Measurements from ENCODE around the gene LYPD6B. TPM values are rescaled to one million over a fixed set of nuclear protein-coding genes. Genes with fewer than 3 reads are reported as not detected.

Gene LYPD6B
- total RNA-seq, 1 experiment from 2014 or later = 6.1 TPM

- RAD21 ChIA-PET (ENCODE audit: low non-redundant PET in 1 of 2, low total read pairs in 2 of 2, uncharacterized antibody in 2 of 2, unreplicated experiment in 2 of 2) = no interaction called here
- Histone ChIP-seq H3K36me3 (ENCODE audit: control insufficient read depth in 1 of 2, insufficient read depth in 2 of 2, low read length in 2 of 2) (no peaks in the 10 kb centered on the region), H3K4me1 (ENCODE audit: control insufficient read depth in 1 of 2, insufficient read depth in 2 of 2, low read length in 2 of 2) (no peaks in the 10 kb centered on the region), H3K9me3 (ENCODE audit: control insufficient read depth in 1 of 2, insufficient read depth in 1 of 2, low read depth in 1 of 2, low read length in 2 of 2) (no peaks in the 10 kb centered on the region), H4K20me1 (ENCODE audit: insufficient read depth) (no peaks in the 10 kb centered on the region), H3K79me2 (ENCODE audit: insufficient read depth, low read length) (no peaks in the 10 kb centered on the region), H3K27me3 (ENCODE audit: insufficient read depth, low read length) (no peaks in the 10 kb centered on the region), H3K9ac (ENCODE audit: low read length) (no peak overlapping the region), H3K9me2 (ENCODE audit: insufficient read depth) (no peaks in the 10 kb centered on the region), H3K4me2 (ENCODE audit: low read length) (no peak overlapping the region), H2AFZ (ENCODE audit: low read depth, low read length, poor library complexity, severe bottlenecking) (no peak overlapping the region), H3K27ac (ENCODE audit: low read depth, low read length) (no peak overlapping the region), H3K4me3 (replicated peaks in 1 of 2; ENCODE audit: low read depth in 1 of 2, low read length in 2 of 2) (no peak overlapping the region)
- intact Hi-C loops (cut with micrococcal nuclease) = no loop called here
- ATAC-seq = no peak
- CTCF ChIA-PET = no interaction called here
- POLR2A ChIA-PET = no interaction called here
- BruUV-seq (replicated peaks) = no TSS peak
- TF ChIP-seq YY1 (IDR thresholded peaks at IDR 0.05; ENCODE audit: extremely low read depth, insufficient replicate concordance, low read depth, low read length) = no peak
- no peak for TF ChIP-seq ZBTB33 (IDR thresholded peaks at IDR 0.05; ENCODE audit: extremely low read depth, insufficient replicate concordance, low read length)
- no peak for TF ChIP-seq SIN3A (IDR thresholded peaks at IDR 0.05; ENCODE audit: low read depth)
- no peak for TF ChIP-seq TCF7L2 (IDR thresholded peaks at IDR 0.05; ENCODE audit: borderline replicate concordance, extremely low read depth, insufficient read depth, insufficient read length)
- no peak for TF ChIP-seq ZNF274 (IDR thresholded peaks at IDR 0.05; ENCODE audit: low read depth, low read length)
- TF ChIP-seq ZFX (IDR thresholded peaks at IDR 0.05) = no peak
- no peak for TF ChIP-seq SRF (IDR thresholded peaks at IDR 0.05; ENCODE audit: low read depth)
- no peak for TF ChIP-seq CBX3 (IDR thresholded peaks at IDR 0.05; ENCODE audit: low read depth)
- no peak for DNase-seq (ENCODE audit: low read depth, low spot score)
Measured at GRCh38 chr2:149047118-149047517, 8.6 kb downstream of the LYPD6B start.

GRCh38 chr2:149049142-149049541 is 10.6 kb downstream of the LYPD6B start:
- Histone ChIP-seq H3K36me3 (ENCODE audit: control insufficient read depth in 1 of 2, insufficient read depth in 2 of 2, low read length in 2 of 2) (no peaks in the 10 kb centered on the region), H3K4me2 (ENCODE audit: low read length) (no peak overlapping the region), H3K79me2 (ENCODE audit: insufficient read depth, low read length) (no peaks in the 10 kb centered on the region), H3K27me3 (ENCODE audit: insufficient read depth, low read length) (no peaks in the 10 kb centered on the region), H3K4me3 (replicated peaks in 1 of 2; ENCODE audit: low read depth in 1 of 2, low read length in 2 of 2) (no peak overlapping the region), H3K9me2 (ENCODE audit: insufficient read depth) (no peaks in the 10 kb centered on the region), H3K27ac (ENCODE audit: low read depth, low read length) (no peak overlapping the region), H3K9me3 (ENCODE audit: control insufficient read depth in 1 of 2, insufficient read depth in 1 of 2, low read depth in 1 of 2, low read length in 2 of 2) (no peaks in the 10 kb centered on the region), H3K9ac (ENCODE audit: low read length) (no peak overlapping the region), H2AFZ (ENCODE audit: low read depth, low read length, poor library complexity, severe bottlenecking) (no peak overlapping the region), H4K20me1 (ENCODE audit: insufficient read depth) (no peaks in the 10 kb centered on the region), H3K4me1 (ENCODE audit: control insufficient read depth in 1 of 2, insufficient read depth in 2 of 2, low read length in 2 of 2) (no peaks in the 10 kb centered on the region)
- TF ChIP-seq ZNF274 (IDR thresholded peaks at IDR 0.05; ENCODE audit: low read depth, low read length) (no peak), POLR2AphosphoS5 (IDR thresholded peaks at IDR 0.05; ENCODE audit: low read depth, low read length) (no peak), CEBPB (IDR thresholded peaks at IDR 0.05; ENCODE audit: low read depth) (no peak)
- ChIA-PET POLR2A (no interaction called here), CTCF (no interaction called here), RAD21 (ENCODE audit: low non-redundant PET in 1 of 2, low total read pairs in 2 of 2, uncharacterized antibody in 2 of 2, unreplicated experiment in 2 of 2) (no interaction called here)
- no TSS peak for BruUV-seq (replicated peaks)
- DNase-seq (ENCODE audit: low read depth, low spot score) = no peak
- intact Hi-C loops (cut with micrococcal nuclease) = no loop called here
- ATAC-seq = no peak
